ENCODE data around the gene RNF150.
A peak's percentile ranks its signal among the peaks of the same experiment; 100 is the strongest.

Gene RNF150

GRCh38 chr4:141133146-141133998 is at the start of gene RNF150 (continued):
- TF ChIP-seq ZSCAN4 (tag by site-specific recombination; IDR thresholded peaks at IDR 0.05) = peak; percentile 96
- no peak for TF ChIP-seq GLI2 (tag by site-specific recombination; IDR thresholded peaks at IDR 0.05; ENCODE audit: borderline replicate concordance, low read depth)
- TF ChIP-seq ZBTB44 (tag by site-specific recombination; IDR thresholded peaks at IDR 0.05) = no peak
- no peak for TF ChIP-seq ZNF544 (tag by site-specific recombination; IDR thresholded peaks at IDR 0.05)
- TF ChIP-seq ZNF777 (tag by site-specific recombination; IDR thresholded peaks at IDR 0.05; ENCODE audit: borderline replicate concordance) = no peak
- no peak for TF ChIP-seq ZNF548 (tag by site-specific recombination; IDR thresholded peaks at IDR 0.05)
- TF ChIP-seq ZNF501 (tag by site-specific recombination; IDR thresholded peaks at IDR 0.05) = peak; percentile 88
- no peak for TF ChIP-seq ZNF132 (tag by site-specific recombination; IDR thresholded peaks at IDR 0.05; ENCODE audit: borderline replicate concordance)
- TF ChIP-seq ZNF280C (tag by site-specific recombination; IDR thresholded peaks at IDR 0.05) = no peak
- TF ChIP-seq REPIN1 (tag by site-specific recombination; IDR thresholded peaks at IDR 0.05; ENCODE audit: low read depth) = 0 out of 2 replicates have a peak, but pooled peaks have one; percentile 15
- TF ChIP-seq ZNF202 (tag by site-specific recombination; IDR thresholded peaks at IDR 0.05; ENCODE audit: borderline replicate concordance) = no peak
- peak; percentile 61 for TF ChIP-seq ZNF140 (tag by site-specific recombination; IDR thresholded peaks at IDR 0.05)
- TF ChIP-seq KLF8 (tag by site-specific recombination; IDR thresholded peaks at IDR 0.05) = peak; percentile 81
- no peak for TF ChIP-seq GFI1B (tag by site-specific recombination; IDR thresholded peaks at IDR 0.05)
- TF ChIP-seq ZNF112 (tag by site-specific recombination; IDR thresholded peaks at IDR 0.05) = no peak
- peak; percentile 60; the same call in 1 of the 2 replicates for TF ChIP-seq SP3 (tag by site-specific recombination; IDR thresholded peaks at IDR 0.05)
- peak; percentile 87; the same call in 1 of the 2 replicates for TF ChIP-seq ZSCAN18 (tag by site-specific recombination; IDR thresholded peaks at IDR 0.05)
- peak; percentile 77 for TF ChIP-seq ZNF366 (tag by site-specific recombination; conservative IDR thresholded peaks at IDR 0.05)
- 0 out of 2 replicates have a peak, but pooled peaks have one; percentile 42 for TF ChIP-seq ZNF580 (tag by site-specific recombination; IDR thresholded peaks at IDR 0.05)
- peak; percentile 88 for TF ChIP-seq ZNF24 (tag by site-specific recombination; IDR thresholded peaks at IDR 0.05)
- peak; percentile 87; the same call in 1 of the 2 replicates for TF ChIP-seq ZNF837 (tag by site-specific recombination; IDR thresholded peaks at IDR 0.05)
- no peak for TF ChIP-seq ZNF529 (tag by site-specific recombination; IDR thresholded peaks at IDR 0.05; ENCODE audit: insufficient replicate concordance)
- no peak; the same call in 1 of the 2 replicates for TF ChIP-seq ZNF768 (tag by site-specific recombination; IDR thresholded peaks at IDR 0.05)
